Putamen (tissue), 1 donor: ENCODE results near the gene SNRK.
"Not testable (repeated sequence)": the region's sequence is repeated elsewhere in the genome, so short reads cannot be mapped to it uniquely, and the experiment has no call there.

Experiments used
- DNase-seq: peaks from one replicate; pipeline ENCODE4 v3.0.0-alpha.2; 2016; ENCODE audit warnings: low spot score

SNRK gene

GRCh38 chr3:43346978-43347749, 60.8 kb downstream of the SNRK start:
- no peak for DNase-seq

GRCh38 chr3:43347774-43348173, 61.4 kb downstream of the SNRK start:
- DNase-seq: no peak

GRCh38 chr3:43348350-43348749, 62.0 kb downstream of the SNRK start:
- no peak for DNase-seq

- DNase-seq: no peak
Observed at GRCh38 chr3:43348852-43349574, 62.7 kb downstream of the SNRK start.

GRCh38 chr3:43349716-43350115, 63.4 kb downstream of the SNRK start:
- no peak for DNase-seq

GRCh38 chr3:43353393-43353792, 67.1 kb downstream of the SNRK start:
- DNase-seq: no peak

- DNase-seq: no peak
Observed at GRCh38 chr3:43353923-43354670, 67.8 kb downstream of the SNRK start.

GRCh38 chr3:43356033-43356432, 69.7 kb downstream of the SNRK start:
- DNase-seq: not testable (repeated sequence)

GRCh38 chr3:43361077-43361476, 74.7 kb downstream of the SNRK start:
- DNase-seq: no peak

- DNase-seq: no peak
Observed at GRCh38 chr3:43362183-43362582, 75.8 kb downstream of the SNRK start.

- DNase-seq: no peak
Observed at GRCh38 chr3:43362961-43363360, 76.6 kb downstream of the SNRK start.

GRCh38 chr3:43363621-43364266, 77.4 kb downstream of the SNRK start:
- DNase-seq: peak; percentile 28

GRCh38 chr3:43364494-43364893, 78.2 kb downstream of the SNRK start:
- DNase-seq: no peak

GRCh38 chr3:43364926-43365325, 78.6 kb downstream of the SNRK start:
- no peak for DNase-seq

GRCh38 chr3:43365601-43366305, 79.4 kb downstream of the SNRK start:
- no peak for DNase-seq

- DNase-seq: no peak
Observed at GRCh38 chr3:43366481-43366880, 80.1 kb downstream of the SNRK start.

GRCh38 chr3:43366885-43367284, 80.5 kb downstream of the SNRK start:
- DNase-seq: no peak

GRCh38 chr3:43369404-43370292, 83.3 kb downstream of the SNRK start:
- no peak for DNase-seq

- DNase-seq: no peak
Observed at GRCh38 chr3:43370293-43370980, 84.1 kb downstream of the SNRK start.

GRCh38 chr3:43371494-43371893, 85.2 kb downstream of the SNRK start:
- no peak for DNase-seq
